ENCODE results near the gene SLC47A2.

The SLC47A2 gene

DNA sequence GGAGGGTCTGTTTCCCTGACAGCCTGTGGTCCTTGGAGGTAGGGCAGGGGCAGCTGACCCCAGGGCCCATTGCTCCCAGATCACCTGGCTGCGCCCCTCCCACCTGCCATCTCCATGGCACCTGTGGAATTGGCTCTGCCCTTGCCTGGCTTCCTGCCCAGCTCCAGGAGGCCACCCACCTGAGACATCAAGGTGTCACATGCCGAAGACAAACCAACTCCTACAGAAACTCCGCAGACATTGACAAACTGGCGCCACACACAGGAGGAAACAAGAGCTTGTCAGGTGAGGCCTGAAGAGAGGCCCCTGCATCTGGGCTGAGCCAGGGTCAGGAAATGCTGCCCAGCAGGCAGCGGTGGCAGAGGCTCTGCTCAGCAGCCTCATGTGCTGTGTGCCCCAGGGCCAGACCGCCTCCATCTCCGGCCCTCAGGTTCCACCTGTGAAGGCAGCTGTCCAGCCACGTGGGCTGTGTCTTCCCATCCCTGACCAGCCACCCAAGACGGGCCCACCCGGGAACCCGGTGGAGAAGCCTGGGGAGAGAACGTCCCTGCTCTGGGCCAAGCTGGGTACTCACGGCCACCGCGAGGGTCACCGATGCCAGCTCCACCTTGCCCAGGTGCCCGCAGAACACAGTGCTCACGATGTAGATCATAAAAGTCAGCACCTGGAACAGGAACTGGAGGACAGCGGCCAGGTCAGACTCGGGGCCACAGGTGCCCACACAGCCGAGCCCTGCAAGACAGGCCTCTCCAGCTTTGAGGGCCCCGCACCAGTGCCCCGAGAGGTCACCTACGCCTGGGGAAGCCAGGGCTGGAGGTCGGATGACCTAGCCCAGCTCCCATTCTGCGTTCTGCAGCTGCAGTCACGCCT is 1.6 kb downstream of the SLC47A2 start:
- DNase-seq (ENCODE audit: low read depth in 1 of 2, low spot score in 1 of 2): no peak
- TF ChIP-seq, protein P1, sequence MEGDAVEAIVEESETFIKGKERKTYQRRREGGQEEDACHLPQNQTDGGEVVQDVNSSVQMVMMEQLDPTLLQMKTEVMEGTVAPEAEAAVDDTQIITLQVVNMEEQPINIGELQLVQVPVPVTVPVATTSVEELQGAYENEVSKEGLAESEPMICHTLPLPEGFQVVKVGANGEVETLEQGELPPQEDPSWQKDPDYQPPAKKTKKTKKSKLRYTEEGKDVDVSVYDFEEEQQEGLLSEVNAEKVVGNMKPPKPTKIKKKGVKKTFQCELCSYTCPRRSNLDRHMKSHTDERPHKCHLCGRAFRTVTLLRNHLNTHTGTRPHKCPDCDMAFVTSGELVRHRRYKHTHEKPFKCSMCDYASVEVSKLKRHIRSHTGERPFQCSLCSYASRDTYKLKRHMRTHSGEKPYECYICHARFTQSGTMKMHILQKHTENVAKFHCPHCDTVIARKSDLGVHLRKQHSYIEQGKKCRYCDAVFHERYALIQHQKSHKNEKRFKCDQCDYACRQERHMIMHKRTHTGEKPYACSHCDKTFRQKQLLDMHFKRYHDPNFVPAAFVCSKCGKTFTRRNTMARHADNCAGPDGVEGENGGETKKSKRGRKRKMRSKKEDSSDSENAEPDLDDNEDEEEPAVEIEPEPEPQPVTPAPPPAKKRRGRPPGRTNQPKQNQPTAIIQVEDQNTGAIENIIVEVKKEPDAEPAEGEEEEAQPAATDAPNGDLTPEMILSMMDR (IDR thresholded peaks at IDR 0.05; ENCODE audit: insufficient read depth, low read length): no peak
- TF ChIP-seq REST (IDR thresholded peaks at IDR 0.05; ENCODE audit: insufficient replicate concordance, low read depth) (no peak), SPI1 (IDR thresholded peaks at IDR 0.05; ENCODE audit: borderline replicate concordance, low read depth) (no peak), POLR2AphosphoS5 (IDR thresholded peaks at IDR 0.05; ENCODE audit: low read depth) (no peak), GABPA (IDR thresholded peaks at IDR 0.05; ENCODE audit: low read depth) (no peak)
- Histone ChIP-seq H3K27ac (replicated peaks) (no peak overlapping the region), H3K4me3 (replicated peaks; ENCODE audit: insufficient read depth, low read length) (no peak overlapping the region), H3K27me3 (ENCODE audit: insufficient read depth, poor library complexity, severe bottlenecking) (no peaks in the 10 kb centered on the region)

DNA sequence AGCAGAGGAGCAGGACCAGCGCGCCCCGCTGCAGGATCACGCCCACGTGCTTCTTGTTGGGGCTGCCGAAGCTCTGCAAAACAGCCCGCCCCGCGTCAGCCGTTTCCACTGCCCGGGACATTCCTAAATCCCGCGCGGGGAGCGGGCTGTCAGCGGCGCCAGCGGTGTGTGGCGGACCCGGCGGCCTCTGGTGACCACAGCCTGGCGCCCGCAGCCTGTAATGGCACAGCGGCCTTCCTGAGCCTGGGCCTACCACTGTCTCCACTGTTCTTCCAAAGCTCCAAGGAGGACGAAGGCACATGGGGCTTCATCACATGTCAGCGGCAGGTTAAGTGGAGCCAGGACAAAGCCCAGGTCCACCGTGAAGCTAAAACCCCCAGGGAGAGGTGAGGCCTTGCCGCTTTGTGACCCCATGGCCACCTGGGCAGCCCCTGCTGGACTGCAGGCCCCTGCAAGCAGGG is 2.5 kb downstream of the SLC47A2 start:
- no peak overlapping the region for H3K4me3 ChIP-seq (replicated peaks; ENCODE audit: insufficient read depth, low read length)
- H3K27me3 ChIP-seq (ENCODE audit: insufficient read depth, poor library complexity, severe bottlenecking): no peaks in the 10 kb centered on the region
- no peak overlapping the region for H3K27ac ChIP-seq (replicated peaks)
- TF ChIP-seq, protein P1 (IDR thresholded peaks at IDR 0.05; ENCODE audit: insufficient read depth, low read length): no peak
- TF ChIP-seq GABPA (IDR thresholded peaks at IDR 0.05; ENCODE audit: low read depth): no peak
- TF ChIP-seq POLR2AphosphoS5 (IDR thresholded peaks at IDR 0.05; ENCODE audit: low read depth): no peak
- no peak for TF ChIP-seq REST (IDR thresholded peaks at IDR 0.05; ENCODE audit: insufficient replicate concordance, low read depth)
- no peak for TF ChIP-seq SPI1 (IDR thresholded peaks at IDR 0.05; ENCODE audit: borderline replicate concordance, low read depth)
- no peak for DNase-seq (ENCODE audit: low read depth in 1 of 2, low spot score in 1 of 2)

DNA sequence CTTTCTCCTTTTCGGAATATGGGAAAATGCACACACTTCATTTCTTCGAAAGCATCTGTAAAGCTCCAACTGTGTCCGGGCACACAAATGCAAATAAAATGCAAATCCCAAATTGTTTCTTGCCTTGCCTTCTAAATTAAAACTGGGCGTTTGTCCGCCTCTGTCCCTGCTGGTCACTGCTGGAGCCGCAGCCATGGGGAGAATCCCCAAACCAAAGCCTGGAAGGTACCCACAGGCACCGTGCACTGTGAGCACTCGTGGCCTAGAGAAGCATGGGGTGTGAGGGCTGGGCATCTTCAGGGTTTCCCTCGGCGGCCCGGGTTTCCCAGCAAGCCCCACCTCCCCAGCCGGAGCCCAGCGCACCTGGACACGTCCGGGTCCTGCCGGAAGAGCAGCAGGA is 2.9 kb downstream of the SLC47A2 start:
- H3K27ac ChIP-seq (replicated peaks): no peak overlapping the region
- no peaks in the 10 kb centered on the region for H3K27me3 ChIP-seq (ENCODE audit: insufficient read depth, poor library complexity, severe bottlenecking)
- no peak for DNase-seq (ENCODE audit: low read depth in 1 of 2, low spot score in 1 of 2)
- no peak overlapping the region for H3K4me3 ChIP-seq (replicated peaks; ENCODE audit: insufficient read depth, low read length)
- TF ChIP-seq, protein P1 (IDR thresholded peaks at IDR 0.05; ENCODE audit: insufficient read depth, low read length): no peak
- no peak for TF ChIP-seq GABPA (IDR thresholded peaks at IDR 0.05; ENCODE audit: low read depth)
- TF ChIP-seq POLR2AphosphoS5 (IDR thresholded peaks at IDR 0.05; ENCODE audit: low read depth): no peak
- no peak for TF ChIP-seq REST (IDR thresholded peaks at IDR 0.05; ENCODE audit: insufficient replicate concordance, low read depth)
- TF ChIP-seq SPI1 (IDR thresholded peaks at IDR 0.05; ENCODE audit: borderline replicate concordance, low read depth): no peak
